Vagina (tissue), 2 donors: ENCODE results near the gene CYP2B6.

Experiments
- POLR2A ChIP-seq, 2 donors: fragments of 450-650 bp; IDR thresholded peaks; one replicate each; pipeline ENCODE4 v1.6.1; 2017; ENCODE audit warnings: antibody characterized with exemption in 2 of 2, mild to moderate bottlenecking in 2 of 2, moderate library complexity in 2 of 2
- POLR2AphosphoS5 ChIP-seq, 2 donors: sonication (generic); formaldehyde crosslinking; IDR thresholded peaks; one replicate each; pipeline ENCODE4 v1.9.0; 2017; ENCODE audit warnings: antibody characterized with exemption in 2 of 2, mild to moderate bottlenecking in 2 of 2, low read depth in 1 of 2; ENCODE audit not compliant: insufficient read depth in 1 of 2
- TF ChIP-seq, protein P1 (sequence below), 3 experiments: fragments of 450-650 bp in 2 of 3; fragments of 200-600 bp in 1 of 3; sonication (generic) in 1 of 3; IDR thresholded peaks; one replicate each; pipeline ENCODE4 v1.5.1; 2017 to 2019; ENCODE audit warnings: antibody characterized with exemption in 3 of 3, mild to moderate bottlenecking in 2 of 3, moderate library complexity in 2 of 3

GRCh38 chr19:41009700-41010235, 18.7 kb downstream of the CYP2B6 start:
- TF ChIP-seq, protein P1, sequence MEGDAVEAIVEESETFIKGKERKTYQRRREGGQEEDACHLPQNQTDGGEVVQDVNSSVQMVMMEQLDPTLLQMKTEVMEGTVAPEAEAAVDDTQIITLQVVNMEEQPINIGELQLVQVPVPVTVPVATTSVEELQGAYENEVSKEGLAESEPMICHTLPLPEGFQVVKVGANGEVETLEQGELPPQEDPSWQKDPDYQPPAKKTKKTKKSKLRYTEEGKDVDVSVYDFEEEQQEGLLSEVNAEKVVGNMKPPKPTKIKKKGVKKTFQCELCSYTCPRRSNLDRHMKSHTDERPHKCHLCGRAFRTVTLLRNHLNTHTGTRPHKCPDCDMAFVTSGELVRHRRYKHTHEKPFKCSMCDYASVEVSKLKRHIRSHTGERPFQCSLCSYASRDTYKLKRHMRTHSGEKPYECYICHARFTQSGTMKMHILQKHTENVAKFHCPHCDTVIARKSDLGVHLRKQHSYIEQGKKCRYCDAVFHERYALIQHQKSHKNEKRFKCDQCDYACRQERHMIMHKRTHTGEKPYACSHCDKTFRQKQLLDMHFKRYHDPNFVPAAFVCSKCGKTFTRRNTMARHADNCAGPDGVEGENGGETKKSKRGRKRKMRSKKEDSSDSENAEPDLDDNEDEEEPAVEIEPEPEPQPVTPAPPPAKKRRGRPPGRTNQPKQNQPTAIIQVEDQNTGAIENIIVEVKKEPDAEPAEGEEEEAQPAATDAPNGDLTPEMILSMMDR (IDR thresholded peaks at IDR 0.05), result no peak
- no peak for TF ChIP-seq POLR2A (IDR thresholded peaks at IDR 0.05)
- no peak for TF ChIP-seq POLR2AphosphoS5 (IDR thresholded peaks at IDR 0.05; ENCODE audit: insufficient read depth in 1 of 2, low read depth in 1 of 2)
